Stomach (tissue), 9 donors: ENCODE measurements around the gene CHD6. TPM values are rescaled to one million over a fixed set of nuclear protein-coding genes. Genes with fewer than 3 reads are reported as not detected.

Source experiments
- DNase-seq, 2 donors: peaks; one replicate each; pipeline versions ENCODE4 v3.0.0 to v3.0.0-alpha.2; 2013 to 2019
- H3K27ac ChIP-seq, 5 donors: fragments of 200-600 bp in 4 of 5; sonication (generic) in 4 of 5; one replicate each; pipeline ENCODE4 v1.5.1; 2013 to 2019; ENCODE audit warnings: mild to moderate bottlenecking in 1 of 5, moderate library complexity in 1 of 5
- H3K27me3 ChIP-seq, 3 donors: fragments of 200-600 bp; sonication (generic); one replicate each; pipeline ENCODE4 v1.5.1; 2017 to 2019; ENCODE audit warnings: mixed run types in 1 of 3
- H3K36me3 ChIP-seq, 4 donors: fragments of 200-600 bp; sonication (generic); 1 replicate in 3 of 4; 2 replicates in 1 of 4; pipeline ENCODE4 v1.5.1; 2016 to 2019
- H3K4me1 ChIP-seq, 4 donors: fragments of 200-600 bp; sonication (generic); one replicate each; pipeline ENCODE4 v1.5.1; 2016 to 2019
- H3K4me3 ChIP-seq, 4 donors: fragments of 200-600 bp; sonication (generic) in 3 of 4; one replicate each; pipeline ENCODE4 v1.5.1; 2016 to 2019; ENCODE audit warnings: mild to moderate bottlenecking in 1 of 4
- H3K9me3 ChIP-seq, 4 donors: fragments of 200-600 bp; sonication (generic); one replicate each; pipeline ENCODE4 v1.5.1; 2016 to 2019
- EP300 ChIP-seq: sonication (generic); formaldehyde crosslinking; IDR thresholded peaks from one replicate; pipeline ENCODE4 v1.6.1; 2017; ENCODE audit warnings: antibody characterized with exemption
- POLR2A ChIP-seq, 4 donors: fragments of 450-650 bp; IDR thresholded peaks; one replicate each; pipeline ENCODE4 v1.6.1; 2016; ENCODE audit warnings: antibody characterized with exemption in 4 of 4, control low read depth in 2 of 4, mild to moderate bottlenecking in 1 of 4, moderate library complexity in 1 of 4
- POLR2AphosphoS5 ChIP-seq, 3 donors: sonication (generic); formaldehyde crosslinking; IDR thresholded peaks; one replicate each; pipeline ENCODE4 v1.6.1; 2016; ENCODE audit warnings: antibody characterized with exemption in 3 of 3
- WGBS, 5 donors: extraction: QIAGEN DNeasy Blood & Tissue Kit in 3 of 5; methylation state at CpG; one replicate each; pipeline versions ENCODE4 v1.1.5 to v1.1.7; 2013 to 2018; 5-methylcytosine and 5-hydroxymethylcytosine counted together
- intact Hi-C: fragments of 100-400 bp; cut with DNase I; formaldehyde crosslinking; loops from one replicate; pipeline ENCODE4 v1.15.1; 2023; ENCODE audit warnings: low total_unique reads
- polyA plus RNA-seq, 3 donors: library from polyadenylated mRNA; stranded (reverse); fragments of 200-250 nt; gene quantifications; one replicate each; pipeline ENCODE4 v1.2.3, GENCODE V29; 2013
- total RNA-seq, 5 donors: library from RNA; depleted of rRNA; stranded (reverse); fragments of >200 nt; gene quantifications; one replicate each; pipeline versions ENCODE4 v1.1.0 to v1.2.3, GENCODE V29; 2014 to 2016
- TF ChIP-seq, protein P1 (sequence below), 7 experiments: fragments of 450-650 bp in 4 of 7; fragments of 200-600 bp in 3 of 7; sonication (generic) in 3 of 7; IDR thresholded peaks; one replicate each; pipeline ENCODE4 v1.5.1; 2016 to 2019; ENCODE audit warnings: antibody characterized with exemption in 7 of 7, control low read depth in 2 of 7, mild to moderate bottlenecking in 1 of 7
- donor health status: healthy with polysubstance abuse.
- donor health status: Bipolar disorder and iron deficiency.
- donor health status: healthy.

Gene CHD6
- total and polyA plus RNA-seq, 8 donors, result 4.4 to 84.6 (median 47.5) TPM

DNA sequence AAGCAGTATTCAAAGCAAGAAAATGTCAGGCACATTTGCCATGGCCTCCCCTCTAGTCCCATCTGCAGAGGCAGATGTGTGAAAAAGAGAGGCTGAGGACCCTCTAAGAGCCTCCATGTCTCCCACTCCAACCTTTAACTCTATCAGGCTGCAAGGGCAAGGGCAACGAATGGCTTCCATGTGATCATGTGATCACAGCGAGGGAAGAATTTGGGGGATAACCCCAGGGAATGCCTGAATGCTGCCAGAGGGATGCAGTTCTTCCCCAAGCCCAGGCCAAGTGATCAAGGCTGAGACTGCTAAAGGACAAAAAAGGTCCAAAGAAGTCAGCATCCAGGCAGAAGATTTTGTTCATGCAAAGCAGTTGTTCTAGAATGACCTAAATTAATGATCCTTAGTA, 4.9 kb downstream of the CHD6 start:
- DNase-seq, result no peak
- TF ChIP-seq POLR2A (IDR thresholded peaks at IDR 0.05) (no peak), POLR2AphosphoS5 (IDR thresholded peaks at IDR 0.05) (no peak), EP300 (no peak)
- TF ChIP-seq, protein P1, sequence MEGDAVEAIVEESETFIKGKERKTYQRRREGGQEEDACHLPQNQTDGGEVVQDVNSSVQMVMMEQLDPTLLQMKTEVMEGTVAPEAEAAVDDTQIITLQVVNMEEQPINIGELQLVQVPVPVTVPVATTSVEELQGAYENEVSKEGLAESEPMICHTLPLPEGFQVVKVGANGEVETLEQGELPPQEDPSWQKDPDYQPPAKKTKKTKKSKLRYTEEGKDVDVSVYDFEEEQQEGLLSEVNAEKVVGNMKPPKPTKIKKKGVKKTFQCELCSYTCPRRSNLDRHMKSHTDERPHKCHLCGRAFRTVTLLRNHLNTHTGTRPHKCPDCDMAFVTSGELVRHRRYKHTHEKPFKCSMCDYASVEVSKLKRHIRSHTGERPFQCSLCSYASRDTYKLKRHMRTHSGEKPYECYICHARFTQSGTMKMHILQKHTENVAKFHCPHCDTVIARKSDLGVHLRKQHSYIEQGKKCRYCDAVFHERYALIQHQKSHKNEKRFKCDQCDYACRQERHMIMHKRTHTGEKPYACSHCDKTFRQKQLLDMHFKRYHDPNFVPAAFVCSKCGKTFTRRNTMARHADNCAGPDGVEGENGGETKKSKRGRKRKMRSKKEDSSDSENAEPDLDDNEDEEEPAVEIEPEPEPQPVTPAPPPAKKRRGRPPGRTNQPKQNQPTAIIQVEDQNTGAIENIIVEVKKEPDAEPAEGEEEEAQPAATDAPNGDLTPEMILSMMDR (IDR thresholded peaks at IDR 0.05), result no peak
- H3K4me3 ChIP-seq, result no peak overlapping the region
- 75 to 86% (median 83%) methylated on average over 2 of the region's 2 CpGs for WGBS, 5 donors
- H3K27me3 ChIP-seq, result no peaks in the 10 kb centered on the region
- intact Hi-C loops, result no loop called here
- H3K27ac ChIP-seq, result no peak overlapping the region
- peaks cover 11 to 84% (median 53%) of the 10 kb centered on the region in 4 donors for H3K4me1 ChIP-seq
- H3K36me3 ChIP-seq, result no peaks in the 10 kb centered on the region
- H3K9me3 ChIP-seq, result no peaks in the 10 kb centered on the region

DNA sequence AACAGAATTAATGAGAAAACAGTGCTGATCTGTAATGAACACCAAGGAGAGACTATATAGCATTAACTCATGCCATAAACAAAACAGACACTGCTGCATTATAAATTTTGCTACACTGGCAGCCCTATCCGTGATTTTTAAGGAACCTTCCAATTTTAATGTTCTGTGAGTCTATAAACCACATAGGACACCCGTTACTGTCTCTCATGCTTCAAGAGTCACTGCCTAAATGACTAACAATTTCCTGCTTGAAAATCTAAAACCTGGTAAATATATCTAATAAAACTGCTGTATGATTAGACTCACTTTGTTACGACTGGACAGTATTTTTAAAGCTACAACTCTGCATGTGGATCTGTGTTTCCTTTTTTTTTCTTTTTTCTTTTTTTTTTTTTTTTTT, 8.7 kb downstream of the CHD6 start:
- Histone ChIP-seq H3K4me3 (no peak overlapping the region), H3K27me3 (no peaks in the 10 kb centered on the region), H3K36me3 (no peaks in the 10 kb centered on the region), H3K27ac (no peak overlapping the region), H3K9me3 (no peaks in the 10 kb centered on the region), H3K4me1 (peaks cover 10 to 70% (median 26%) of the 10 kb centered on the region in 4 donors)
- intact Hi-C loops, result no loop called here
- WGBS, 5 donors, result 66 to 78% (median 74%) methylated on average over 3 of the region's 3 CpGs
- TF ChIP-seq EP300, result no peak
- no peak for TF ChIP-seq POLR2A (IDR thresholded peaks at IDR 0.05)
- TF ChIP-seq, protein P1 (IDR thresholded peaks at IDR 0.05), result no peak
- no peak for DNase-seq

DNA sequence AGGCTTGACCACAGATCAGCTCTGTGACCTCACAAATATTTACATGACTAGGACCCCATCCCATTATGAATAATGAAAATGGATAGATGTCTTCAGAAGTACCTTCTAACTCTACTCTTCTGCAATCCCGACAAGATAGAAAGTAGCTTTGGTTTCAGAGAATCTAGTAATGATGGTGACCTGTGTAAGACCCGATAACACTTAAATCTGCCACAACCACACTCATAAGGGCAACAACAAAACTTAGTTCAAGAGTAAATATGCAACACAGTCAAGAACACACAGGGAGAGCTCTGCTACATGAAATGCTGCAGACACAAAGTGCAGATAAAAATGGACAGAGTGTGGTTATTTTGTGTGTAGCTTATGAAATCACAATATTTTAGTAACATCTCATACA, 9.6 kb downstream of the CHD6 start:
- no peak for DNase-seq
- Histone ChIP-seq H3K4me3 (no peak overlapping the region), H3K27ac (no peak overlapping the region), H3K27me3 (no peaks in the 10 kb centered on the region), H3K36me3 (no peaks in the 10 kb centered on the region), H3K9me3 (no peaks in the 10 kb centered on the region), H3K4me1 (peaks cover 10 to 68% (median 22%) of the 10 kb centered on the region in 4 donors)
- 80 to 98% (median 87%) methylated on average over 2 of the region's 2 CpGs for WGBS, 5 donors
- TF ChIP-seq EP300, result no peak
- TF ChIP-seq POLR2A (IDR thresholded peaks at IDR 0.05), result no peak
- TF ChIP-seq, protein P1 (IDR thresholded peaks at IDR 0.05), result no peak
- TF ChIP-seq POLR2AphosphoS5 (IDR thresholded peaks at IDR 0.05), result no peak
- intact Hi-C loops, result no loop called here

GRCh38 chr20:41607791-41608190, 10.4 kb downstream of the CHD6 start:
- Histone ChIP-seq H3K36me3 (no peaks in the 10 kb centered on the region), H3K9me3 (no peaks in the 10 kb centered on the region), H3K27me3 (no peaks in the 10 kb centered on the region), H3K4me3 (no peak overlapping the region), H3K27ac (no peak overlapping the region), H3K4me1 (peaks cover 10 to 68% (median 18%) of the 10 kb centered on the region in 4 donors)
- intact Hi-C loops, result no loop called here
- TF ChIP-seq POLR2AphosphoS5 (IDR thresholded peaks at IDR 0.05), result no peak
- no peak for TF ChIP-seq POLR2A (IDR thresholded peaks at IDR 0.05)
- TF ChIP-seq EP300, result no peak
- TF ChIP-seq, protein P1 (IDR thresholded peaks at IDR 0.05), result no peak
- no peak for DNase-seq
- WGBS, 5 donors, result 77 to 100% (median 82%) methylated on average over 1 of the region's 1 CpG
